HuH-7.5 (cell line): ENCODE measurements around the gene TNP2.
"Not testable (repeated sequence)": the region's sequence is repeated elsewhere in the genome, so short reads cannot be mapped to it uniquely, and the experiment has no call there.

Experiments
- DNase-seq: peaks from one replicate; pipeline ENCODE4 v3.0.0; 2011; ENCODE audit warnings: low spot score

TNP2 gene

GRCh38 chr16:11299865-11300559, 30.9 kb upstream of the TNP2 start:
- DNase-seq, result no peak

DNA sequence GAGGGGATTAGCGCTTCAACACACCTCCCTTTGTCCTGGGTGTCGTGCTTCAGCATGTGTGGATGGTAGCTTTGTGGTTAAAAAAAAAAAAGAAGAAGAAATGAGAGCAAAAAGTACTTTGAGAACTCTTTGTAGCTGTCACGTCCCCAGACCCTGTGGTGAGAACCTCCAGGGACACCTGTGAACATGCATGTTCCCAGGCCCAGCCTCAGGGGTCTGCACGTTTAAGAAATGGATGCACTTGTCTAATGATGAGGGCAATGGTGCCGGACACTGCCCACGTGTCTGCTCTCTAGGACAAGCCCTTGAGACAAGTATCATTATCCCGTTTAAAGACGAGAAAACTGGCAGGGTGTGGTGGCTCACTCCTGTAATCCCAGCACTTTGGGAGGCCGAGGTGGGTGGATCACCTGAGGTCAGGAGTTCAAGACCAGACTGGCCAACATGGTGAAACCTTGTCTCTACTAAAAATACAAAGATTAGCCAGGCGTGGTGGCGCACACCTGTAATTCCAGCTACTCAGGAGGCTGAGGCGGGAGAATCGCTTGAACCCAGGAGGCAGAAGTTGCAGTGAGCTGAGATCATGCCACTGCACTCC, 29.9 kb upstream of the TNP2 start:
- DNase-seq, result not testable (repeated sequence)

DNA sequence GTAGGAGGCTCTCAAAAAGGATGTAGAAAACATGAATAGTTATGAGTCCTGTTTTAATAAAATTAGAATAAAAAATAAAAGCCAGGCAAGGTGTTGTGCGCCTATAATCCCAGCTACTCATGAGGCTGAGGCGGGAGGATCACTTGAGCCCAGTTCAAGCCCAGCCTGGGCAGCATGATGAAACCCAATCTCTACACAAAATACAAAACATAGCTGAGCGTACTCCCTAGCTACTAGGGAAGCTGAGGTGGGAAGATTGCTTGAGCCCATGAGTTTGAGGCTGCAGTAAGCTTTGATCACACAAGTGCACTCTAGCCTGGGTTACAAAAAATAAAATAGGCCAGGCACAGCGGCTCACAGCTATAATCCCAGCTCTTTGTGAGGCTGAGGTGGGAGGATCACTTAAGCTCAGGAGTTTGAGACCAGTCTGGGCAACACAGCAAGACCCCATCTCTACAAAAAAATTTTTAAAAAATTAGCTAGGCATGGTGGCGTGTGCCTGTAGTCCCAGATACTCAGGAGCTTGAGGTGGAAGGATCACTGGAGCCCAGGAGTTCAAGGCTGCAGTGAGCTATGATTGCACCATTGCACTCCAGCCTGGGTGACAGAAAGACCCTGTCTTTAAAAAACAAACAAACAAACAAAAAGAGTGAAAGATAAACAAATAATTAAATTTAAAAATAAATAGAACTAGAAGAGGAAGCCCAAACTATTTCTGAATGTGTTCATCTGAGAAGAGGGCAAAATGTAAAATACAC, 29.2 kb upstream of the TNP2 start:
- DNase-seq, result no peak

- DNase-seq, result no peak
These were observed 28.5 kb upstream of the TNP2 start for GRCh38 chr16:11297492-11298142.

GRCh38 chr16:11296706-11297491, 27.8 kb upstream of the TNP2 start:
- no peak for DNase-seq

DNA sequence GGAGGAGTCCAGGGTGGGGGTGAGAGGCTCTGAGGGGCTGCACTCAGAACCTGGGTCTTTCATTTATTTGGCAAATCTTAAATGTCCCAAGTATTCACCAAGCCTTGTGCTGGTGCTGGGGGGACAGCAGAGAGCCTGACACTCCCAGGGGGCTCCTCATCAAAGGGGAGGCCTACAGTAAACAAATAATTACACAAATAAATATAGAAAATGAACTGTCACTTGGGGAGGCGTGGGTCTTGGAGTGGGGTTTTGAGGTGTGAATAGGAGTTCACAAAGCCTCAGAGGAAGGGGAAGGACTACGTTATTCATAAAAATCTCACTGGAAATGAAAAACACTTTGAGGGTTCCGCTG, 27.2 kb upstream of the TNP2 start:
- no peak for DNase-seq

DNA sequence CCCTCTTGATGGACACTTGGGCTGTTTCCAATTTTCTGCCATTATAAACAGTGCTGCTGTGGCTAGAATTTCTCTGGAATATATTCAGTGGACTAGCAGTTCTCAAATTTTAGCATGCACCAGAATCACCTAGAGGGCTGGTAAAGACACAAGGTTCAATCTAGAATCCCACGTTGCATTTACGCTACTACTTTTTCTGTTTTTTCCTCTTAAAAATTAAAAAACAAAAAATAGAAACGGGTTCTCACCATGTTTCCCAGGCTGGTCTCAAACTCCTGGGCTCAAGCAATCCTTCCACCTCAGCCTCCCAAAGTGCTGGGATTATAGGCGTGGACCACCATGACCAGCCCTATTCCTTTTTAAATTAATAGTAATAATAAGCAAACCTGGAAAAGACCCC, 26.5 kb upstream of the TNP2 start:
- no peak for DNase-seq

DNA sequence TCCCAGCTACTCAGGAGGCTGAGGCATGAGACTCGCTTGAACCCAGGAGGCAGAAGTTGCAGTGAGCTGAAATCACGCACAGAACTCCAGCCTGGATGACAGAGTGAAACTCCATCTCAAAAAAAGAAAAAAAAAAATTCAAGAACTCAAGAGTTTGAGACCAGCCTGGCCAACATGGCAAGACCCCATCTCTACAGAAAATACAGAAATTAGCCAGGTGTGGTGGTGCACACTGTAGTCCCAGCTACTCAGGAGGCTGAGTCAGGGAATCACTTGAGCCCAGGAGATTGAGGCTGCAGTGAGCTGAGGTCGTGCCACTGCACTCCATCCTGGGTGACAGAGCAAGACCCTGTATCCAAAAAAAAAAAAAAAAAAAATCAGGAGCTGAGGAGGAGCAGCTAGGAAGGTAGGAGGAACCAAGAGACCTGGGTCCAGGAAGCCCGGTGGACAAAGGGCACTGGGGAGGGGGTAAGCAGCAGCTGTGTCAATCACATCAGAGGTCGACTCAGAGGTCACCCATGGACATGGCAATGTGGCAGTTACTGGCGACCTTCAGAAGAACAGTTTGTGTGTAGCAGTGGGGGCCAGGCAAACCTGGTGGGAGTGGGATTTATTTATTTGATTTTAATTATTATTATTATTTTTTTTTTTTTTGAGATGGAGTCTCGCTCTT, 23.1 kb upstream of the TNP2 start:
- DNase-seq, result no peak

- no peak for DNase-seq
These were observed 22.1 kb upstream of the TNP2 start for GRCh38 chr16:11291091-11291703.

DNA sequence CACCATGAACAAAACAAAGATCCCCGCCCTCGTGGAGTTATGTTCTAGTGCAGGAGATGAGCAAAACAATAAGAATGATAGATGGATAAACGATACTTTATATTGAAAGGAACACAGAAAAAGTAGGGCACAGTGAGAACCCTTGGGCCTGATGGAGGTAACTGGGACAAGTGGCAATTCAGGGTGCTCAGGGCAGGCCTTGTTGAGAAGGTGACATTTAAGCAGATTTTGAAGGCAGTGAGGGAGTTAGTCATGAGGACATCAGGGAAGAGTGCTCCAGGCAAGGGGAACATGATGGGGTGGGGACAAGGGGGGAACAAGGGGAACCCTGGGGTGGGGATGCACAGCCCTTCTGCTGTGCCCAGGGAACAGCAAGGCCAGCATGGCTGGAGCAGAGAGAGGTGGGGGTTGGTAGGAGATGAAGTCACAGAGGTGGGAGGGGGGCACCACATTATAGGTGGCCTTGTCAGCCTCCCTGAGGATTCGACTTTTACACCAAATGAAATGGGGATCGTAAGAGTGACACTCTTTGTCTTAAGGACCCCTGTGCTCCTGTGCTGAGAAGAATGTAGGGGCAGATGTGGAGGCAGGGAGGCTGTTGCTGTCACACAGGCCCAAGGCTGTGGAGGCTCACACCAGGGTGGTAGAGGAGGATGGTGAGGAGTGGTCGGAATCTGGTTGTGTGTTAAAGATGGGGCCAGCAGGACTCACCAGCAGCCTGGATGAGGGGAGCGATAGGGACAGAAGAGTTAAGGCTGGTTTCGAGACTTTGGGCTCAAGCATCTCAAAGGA, 21.2 kb upstream of the TNP2 start:
- no peak for DNase-seq

GRCh38 chr16:11289696-11290095, 20.6 kb upstream of the TNP2 start:
- DNase-seq, result not testable (repeated sequence)

GRCh38 chr16:11289202-11289601, 20.1 kb upstream of the TNP2 start:
- no peak for DNase-seq

DNA sequence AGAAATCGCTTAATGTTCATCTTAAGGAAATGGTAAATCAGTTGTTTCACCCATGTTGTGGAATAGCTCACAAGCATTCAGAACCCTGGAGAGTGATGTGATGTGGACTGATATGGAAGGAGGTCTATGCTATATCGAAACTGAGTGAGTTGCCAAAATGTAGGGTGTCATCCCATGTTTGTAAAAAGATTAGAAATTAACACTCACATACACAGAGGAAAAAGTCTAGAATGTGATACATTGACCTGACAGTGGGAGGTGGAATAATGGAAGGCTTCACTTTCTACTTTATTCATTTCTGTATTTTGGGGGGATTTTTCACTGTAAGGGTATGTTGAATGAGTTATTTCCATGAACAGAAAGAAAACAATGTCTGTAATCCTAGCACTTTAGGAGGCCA, 16.7 kb upstream of the TNP2 start:
- DNase-seq, result no peak

GRCh38 chr16:11283820-11284248, 14.7 kb upstream of the TNP2 start:
- no peak for DNase-seq

- no peak for DNase-seq
These were observed 11.7 kb upstream of the TNP2 start, which contains the start of gene PRM1 for GRCh38 chr16:11280616-11281522. TSS of gene PRM1 (minus strand) at chr16:11281330. CDS start at chr16:11281238, 92 bp downstream.

DNA sequence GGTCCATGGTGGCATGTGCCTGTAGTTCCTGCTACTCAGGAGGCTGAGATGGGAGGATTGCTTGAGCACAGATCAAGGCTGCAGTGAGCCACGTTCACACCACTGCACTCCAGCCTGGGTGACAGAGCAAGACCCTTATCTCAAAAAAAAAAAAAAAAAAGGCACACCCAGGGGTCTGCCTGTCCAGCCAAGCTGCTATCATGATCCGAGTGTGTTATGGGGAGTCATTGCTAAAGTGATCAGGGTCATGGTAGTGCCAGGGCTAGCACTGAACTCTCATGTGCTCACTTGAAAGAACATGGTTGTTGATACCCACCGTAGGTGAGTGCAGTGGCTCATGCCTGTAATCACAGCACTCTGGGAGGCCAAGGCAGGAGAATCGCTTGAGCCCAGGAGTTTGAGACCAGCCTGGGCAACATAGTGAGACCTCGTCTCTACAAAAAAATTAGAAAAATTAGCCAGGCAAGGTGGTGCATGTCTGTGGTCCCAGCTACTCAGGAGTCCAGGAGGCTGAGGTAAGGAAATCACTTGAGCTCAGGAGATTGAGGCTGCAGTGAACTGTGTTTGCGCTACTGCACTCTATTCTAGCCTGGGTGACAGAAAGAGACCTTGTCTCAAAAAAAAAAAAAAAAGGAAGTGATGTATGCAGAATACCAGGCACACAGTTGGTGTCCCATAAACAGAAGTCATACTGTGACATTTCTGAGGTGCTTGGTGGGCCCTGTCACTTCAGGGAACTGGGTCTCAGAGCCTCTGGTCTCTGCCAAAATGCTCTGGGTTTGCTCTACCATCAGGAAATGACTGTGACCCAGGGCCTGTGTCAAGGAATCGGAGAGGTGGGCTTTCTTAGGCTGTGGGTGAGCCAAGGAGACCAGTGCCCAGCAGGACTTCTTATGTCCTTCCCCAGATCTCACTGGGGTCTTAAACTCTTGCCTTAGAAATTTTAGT, 9.8 kb upstream of the TNP2 start:
- no peak for DNase-seq

GRCh38 chr16:11277607-11278337, 8.6 kb upstream of the TNP2 start:
- no peak for DNase-seq
